H1 (cell line): ENCODE results near the gene ELMO1. TPM values are rescaled to one million over a fixed set of nuclear protein-coding genes. Genes with fewer than 3 reads are reported as not detected.

Experiments
- CTCF ChIA-PET: fragments of 300-600 bp; sonication (Branson Sonifier 250); formaldehyde crosslinking; loops from one replicate; lab custom pipeline; 2021; ENCODE audit not compliant: partially characterized antibody; lab: Charles Lee
- POLR2A ChIA-PET: fragments of 300-600 bp; sonication (Branson Sonifier 250); formaldehyde crosslinking; loops from one replicate; lab custom pipeline; 2021; ENCODE audit warnings: inconsistent platforms; ENCODE audit not compliant: partially characterized antibody; lab: Charles Lee
- DNase-seq, 2 experiments: peaks; one replicate each; pipeline versions ENCODE4 v3.0.0 to v3.0.0-alpha.2; 2010 to 2022; ENCODE audit warnings: low spot score in 2 of 2, low read depth in 1 of 2, mixed read lengths in 1 of 2
- FAIRE-seq: peaks from 2 replicates; lab custom pipeline; 2011; peaks lifted over from hg19 to GRCh38; lab: Jason Lieb, UNC
- H2AFZ ChIP-seq: 2 replicates; pipeline ENCODE4 v1.8.1; 2012; ENCODE audit warnings: low read length, inconsistent platforms
- H2AK5ac ChIP-seq: 2 replicates; pipeline ENCODE4 v1.6.1; 2013; ENCODE audit warnings: low read depth, low read length
- H2BK120ac ChIP-seq: replicated peaks from 2 replicates; pipeline ENCODE3; 2013; ENCODE audit warnings: low read depth, low read length, inconsistent platforms
- H2BK12ac ChIP-seq: 2 replicates; pipeline ENCODE4 v1.6.1; 2013; ENCODE audit warnings: low read depth, low read length
- H2BK15ac ChIP-seq: 2 replicates; pipeline ENCODE4 v1.6.1; 2013; ENCODE audit warnings: low read length
- H2BK20ac ChIP-seq: 2 replicates; pipeline ENCODE4 v1.6.1; 2013; ENCODE audit warnings: low read length
- H2BK5ac ChIP-seq: 2 replicates; pipeline ENCODE4 v1.6.1; 2013; ENCODE audit warnings: low read depth, low read length
- H3K14ac ChIP-seq: 2 replicates; pipeline ENCODE4 v1.6.1; 2013; ENCODE audit warnings: inconsistent platforms; ENCODE audit not compliant: insufficient read length
- H3K18ac ChIP-seq: 2 replicates; pipeline ENCODE4 v1.6.1; 2013; ENCODE audit warnings: low read length; ENCODE audit errors: extremely low read depth
- H3K23ac ChIP-seq: 2 replicates; pipeline ENCODE4 v1.6.1; 2013; ENCODE audit warnings: inconsistent platforms; ENCODE audit not compliant: insufficient read length
- H3K23me2 ChIP-seq: 2 replicates; pipeline ENCODE4 v1.6.1; 2013; ENCODE audit warnings: low read depth, low read length
- H3K27ac ChIP-seq: 2 replicates; pipeline ENCODE4 v1.6.1; 2011; ENCODE audit warnings: low read depth, low read length, inconsistent platforms
- H3K27me3 ChIP-seq, 4 experiments: replicated peaks in 1 of 4; 1 replicate in 1 of 4; 2 replicates in 3 of 4; pipeline versions ENCODE4 v1.6.1 to v1.8.1; 2011 to 2013; ENCODE audit warnings: low read length in 3 of 4, mild to moderate bottlenecking in 3 of 4, inconsistent platforms in 2 of 4, mixed read lengths in 2 of 4, moderate library complexity in 1 of 4; ENCODE audit not compliant: control insufficient read depth in 3 of 4, insufficient read depth in 3 of 4; ENCODE audit errors: extremely low read depth in 1 of 4
- H3K36me3 ChIP-seq, 4 experiments: 2 replicates each; pipeline versions ENCODE4 v1.6.1 to v1.8.1; 2011 to 2013; ENCODE audit warnings: mild to moderate bottlenecking in 4 of 4, low read length in 3 of 4, moderate library complexity in 2 of 4, control low read depth in 1 of 4, inconsistent platforms in 1 of 4; ENCODE audit not compliant: insufficient read depth in 4 of 4, control insufficient read depth in 2 of 4
- H3K4ac ChIP-seq: replicated peaks from 2 replicates; pipeline ENCODE3; 2013; ENCODE audit warnings: low read length, low read depth, mixed read lengths, inconsistent platforms; ENCODE audit not compliant: insufficient read length
- H3K4me1 ChIP-seq, 4 experiments: replicated peaks in 1 of 4; 1 replicate in 1 of 4; 2 replicates in 3 of 4; pipeline versions ENCODE4 v1.6.1 to v1.8.1; 2011 to 2013; ENCODE audit warnings: low read length in 3 of 4, inconsistent platforms in 2 of 4, mixed read lengths in 1 of 4; ENCODE audit not compliant: insufficient read depth in 4 of 4, control insufficient read depth in 3 of 4
- H3K4me2 ChIP-seq, 2 experiments: 2 replicates each; pipeline versions ENCODE4 v1.6.1 to v1.8.1; 2011 to 2013; ENCODE audit warnings: low read depth in 2 of 2, low read length in 2 of 2, control low read depth in 1 of 2, inconsistent platforms in 1 of 2, mild to moderate bottlenecking in 1 of 2; ENCODE audit not compliant: insufficient read depth in 1 of 2
- H3K4me3 ChIP-seq, 4 experiments: fragments of 200-600, 300-600 bp in 1 of 4; sonication (generic), shearing (Covaris generic), sonication (Bioruptor Twin) in 1 of 4; 2 replicates each; pipeline versions ENCODE4 v1.5.1 to v1.8.1; 2011 to 2016; ENCODE audit warnings: low read length in 4 of 4, low read depth in 3 of 4, control low read depth in 2 of 4, inconsistent platforms in 2 of 4, mild to moderate bottlenecking in 2 of 4, mixed read lengths in 1 of 4, moderate library complexity in 1 of 4; ENCODE audit not compliant: insufficient read depth in 2 of 4; ENCODE audit errors: extremely low read depth in 1 of 4
- H3K56ac ChIP-seq: replicated peaks from 2 replicates; pipeline ENCODE3; 2013; ENCODE audit warnings: low read depth, mild to moderate bottlenecking, mixed read lengths, low read length, inconsistent platforms; ENCODE audit not compliant: insufficient read length
- H3K79me1 ChIP-seq: 2 replicates; pipeline ENCODE4 v1.6.1; 2013; ENCODE audit warnings: low read depth, low read length, control low read depth
- H3K79me2 ChIP-seq, 2 experiments: 2 replicates each; pipeline versions ENCODE4 v1.6.1 to v1.8.1; 2012 to 2013; ENCODE audit warnings: low read length in 2 of 2, mild to moderate bottlenecking in 2 of 2, inconsistent platforms in 1 of 2; ENCODE audit not compliant: insufficient read depth in 2 of 2, control insufficient read depth in 1 of 2
- H3K9ac ChIP-seq, 4 experiments: replicated peaks in 1 of 4; 1 replicate in 1 of 4; 2 replicates in 3 of 4; pipeline versions ENCODE4 v1.6.1 to v1.8.1; 2011 to 2013; ENCODE audit warnings: low read depth in 3 of 4, low read length in 3 of 4, control low read depth in 2 of 4, mild to moderate bottlenecking in 2 of 4, moderate library complexity in 2 of 4, inconsistent platforms in 1 of 4; ENCODE audit errors: extremely low read depth in 1 of 4
- H3K9me3 ChIP-seq, 2 experiments: 2 replicates each; pipeline versions ENCODE4 v1.6.1 to v1.8.1; 2012 to 2013; ENCODE audit warnings: mild to moderate bottlenecking in 2 of 2, moderate library complexity in 2 of 2, control low read depth in 1 of 2, inconsistent platforms in 1 of 2, low read depth in 1 of 2, low read length in 1 of 2, mixed read lengths in 1 of 2; ENCODE audit not compliant: insufficient read depth in 2 of 2
- H4K20me1 ChIP-seq, 2 experiments: replicated peaks in 1 of 2; 2 replicates each; pipeline versions ENCODE3 to v1.8.1; 2011 to 2013; ENCODE audit warnings: inconsistent platforms in 2 of 2, low read length in 2 of 2, mild to moderate bottlenecking in 1 of 2; ENCODE audit not compliant: insufficient read depth in 2 of 2, control insufficient read depth in 1 of 2
- H4K5ac ChIP-seq: 2 replicates; pipeline ENCODE4 v1.6.1; 2013; ENCODE audit warnings: low read length, low read depth, mixed read lengths, inconsistent platforms; ENCODE audit not compliant: insufficient read length
- H4K8ac ChIP-seq: 2 replicates; pipeline ENCODE4 v1.8.0; 2013; ENCODE audit warnings: mild to moderate bottlenecking, moderate library complexity, low read length, inconsistent platforms; ENCODE audit not compliant: insufficient read depth; ENCODE audit errors: extremely low read depth
- H4K91ac ChIP-seq: replicated peaks from 2 replicates; pipeline ENCODE3; 2013; ENCODE audit warnings: low read length, mixed read lengths, inconsistent platforms; ENCODE audit not compliant: insufficient read length
- ASH2L ChIP-seq: fragments of 200-600, 300-600 bp; sonication (generic); IDR thresholded peaks from one replicate; pipeline ENCODE4 v1.7.1; 2017; ENCODE audit warnings: low read length
- BACH1 ChIP-seq: IDR thresholded peaks from 2 replicates; pipeline ENCODE4 v1.6.1; 2012; ENCODE audit warnings: low read length, improper control_type of control experiment
- CBX5 ChIP-seq: fragments of 300-800, 300-1000 bp; sonication (generic); IDR thresholded peaks from 2 replicates; pipeline ENCODE4 v1.7.1; 2016; ENCODE audit warnings: antibody characterized with exemption, low read length, low read depth
- CEBPB ChIP-seq: IDR thresholded peaks from 2 replicates; pipeline ENCODE4 v1.6.1; 2012; ENCODE audit warnings: low read depth, low read length
- CHD1 ChIP-seq: IDR thresholded peaks from 2 replicates; pipeline ENCODE4 v1.6.1; 2012; ENCODE audit warnings: low read depth, low read length, improper control_type of control experiment
- RBBP5 ChIP-seq: IDR thresholded peaks from 2 replicates; pipeline ENCODE4 v1.7.1; 2012; ENCODE audit warnings: low read depth, mild to moderate bottlenecking, inconsistent platforms, low read length, moderate library complexity, borderline replicate concordance
- SIX5 ChIP-seq: IDR thresholded peaks from 2 replicates; pipeline ENCODE4 v1.6.1; 2011; ENCODE audit warnings: mild to moderate bottlenecking, low read depth, low read length
- TCF12 ChIP-seq: IDR thresholded peaks from 2 replicates; pipeline ENCODE4 v1.6.1; 2011; ENCODE audit warnings: low read depth, mild to moderate bottlenecking, low read length
- WGBS, 2 experiments: shearing (Covaris generic) in 1 of 2; methylation state at CpG; one replicate each; pipeline versions ENCODE4 v1.1.6 to v1.1.7; 2013 to 2015; ENCODE audit warnings: low lambda C conversion rate in 2 of 2, mixed read lengths in 2 of 2, inconsistent platforms in 1 of 2, low coverage in 1 of 2, missing lambda C conversion rate in 1 of 2; ENCODE audit not compliant: insufficient replicate concordance in 2 of 2, insufficient coverage in 1 of 2, insufficient read length in 1 of 2; ENCODE audit errors: extremely low coverage in 1 of 2, missing lambda C conversion rate in 1 of 2; 5-methylcytosine and 5-hydroxymethylcytosine counted together
- polyA plus RNA-seq, 7 experiments: library from polyadenylated mRNA; depleted of rRNA in 3 of 7; stranded (reverse) in 5 of 7; unstranded in 2 of 7; fragments of >200 nt in 5 of 7; fragments of 200-250 nt in 2 of 7; gene quantifications; 1 replicate in 5 of 7; 2 replicates in 1 of 7; 4 replicates in 1 of 7; pipeline versions ENCODE4 v1.2.1 to v1.2.3, GENCODE V29; 2011 to 2013; ENCODE audit warnings: missing spikeins in 2 of 7, mixed read lengths in 2 of 7
- total RNA-seq: library from RNA; stranded (reverse); fragmentation: NEBNext Ultra II Directional; extraction: Animal tissue kit (Norgen Biotek cat#: 25700); gene quantifications from 2 replicates; pipeline ENCODE4 v1.2.1, GENCODE V29; 2021
- TF ChIP-seq, protein P1 (sequence below): IDR thresholded peaks from 2 replicates; pipeline ENCODE4 v1.6.1; 2012; ENCODE audit warnings: low read length, inconsistent platforms

The ELMO1 gene
- total and polyA plus RNA-seq, 2 of the 8 experiments (the other 6 are each of a cell fraction or from before 2014, with no cell fraction given), result 18.4 to 21.0 TPM

DNA sequence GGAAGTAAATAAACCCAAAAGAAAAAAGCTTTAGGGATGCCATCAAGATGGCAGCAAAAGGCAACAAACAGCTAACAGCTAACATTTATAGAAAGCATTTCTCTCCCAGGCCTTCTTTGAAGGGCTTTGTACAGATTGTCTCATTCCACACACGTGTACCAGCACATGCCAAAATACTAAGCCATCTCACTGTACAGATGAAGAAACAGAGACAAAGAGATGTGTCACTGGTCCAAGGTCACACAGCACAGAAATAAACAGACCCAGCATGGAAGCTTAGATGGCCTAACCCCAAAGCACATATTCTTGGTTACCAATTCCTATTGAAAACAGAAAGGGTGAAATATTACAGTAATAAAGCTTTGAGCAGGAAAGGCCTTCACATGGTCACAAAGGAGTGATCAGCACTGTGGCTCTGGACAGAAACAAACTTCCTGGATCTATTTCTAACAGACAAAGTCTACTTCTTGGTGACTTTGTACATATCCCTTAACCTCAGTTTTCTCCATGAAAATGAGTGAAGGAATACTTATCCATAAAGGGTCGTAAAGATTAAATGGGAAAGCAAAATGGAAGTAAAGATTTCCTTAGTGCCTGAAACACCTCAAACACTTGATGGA is 346.0 kb downstream of the ELMO1 start:
- Histone ChIP-seq H3K9me3 (no peaks in the 10 kb centered on the region), H3K4ac (no peak overlapping the region), H4K91ac (no peak overlapping the region), H3K23me2 (no peaks in the 10 kb centered on the region; the same call in 1 of the 2 replicates), H2BK20ac (no peak overlapping the region), H3K27ac (no peak overlapping the region), H3K36me3 (no peaks in the 10 kb centered on the region), H2BK120ac (no peak overlapping the region), H2BK15ac (no peak overlapping the region), H3K9ac (no peak overlapping the region), H4K8ac (no peak overlapping the region), H2AFZ (no peak overlapping the region), H3K79me2 (no peaks in the 10 kb centered on the region), H3K14ac (no peak overlapping the region), H3K4me2 (no peak overlapping the region), H3K4me1 (peaks cover 0 to 3% (median under 1%) of the 10 kb centered on the region in 4 experiments; a peak in 1 of 7 replicates), H4K5ac (no peak overlapping the region), H3K27me3 (no peaks in the 10 kb centered on the region), H3K79me1 (no peaks in the 10 kb centered on the region), H3K56ac (no peak overlapping the region), H2BK12ac (no peak overlapping the region), H3K18ac (no peak overlapping the region), H4K20me1 (no peaks in the 10 kb centered on the region), H3K23ac (no peak overlapping the region), H3K4me3 (no peak overlapping the region), H2AK5ac (no peak overlapping the region), H2BK5ac (no peak overlapping the region)
- ChIA-PET CTCF (no interaction called here), POLR2A (no interaction called here)
- TF ChIP-seq BACH1 (no peak), SIX5 (no peak), CHD1 (no peak), TCF12 (no peak), ASH2L (no peak), CBX5 (no peak), RBBP5 (no peak), CEBPB (no peak)
- TF ChIP-seq, protein P1, sequence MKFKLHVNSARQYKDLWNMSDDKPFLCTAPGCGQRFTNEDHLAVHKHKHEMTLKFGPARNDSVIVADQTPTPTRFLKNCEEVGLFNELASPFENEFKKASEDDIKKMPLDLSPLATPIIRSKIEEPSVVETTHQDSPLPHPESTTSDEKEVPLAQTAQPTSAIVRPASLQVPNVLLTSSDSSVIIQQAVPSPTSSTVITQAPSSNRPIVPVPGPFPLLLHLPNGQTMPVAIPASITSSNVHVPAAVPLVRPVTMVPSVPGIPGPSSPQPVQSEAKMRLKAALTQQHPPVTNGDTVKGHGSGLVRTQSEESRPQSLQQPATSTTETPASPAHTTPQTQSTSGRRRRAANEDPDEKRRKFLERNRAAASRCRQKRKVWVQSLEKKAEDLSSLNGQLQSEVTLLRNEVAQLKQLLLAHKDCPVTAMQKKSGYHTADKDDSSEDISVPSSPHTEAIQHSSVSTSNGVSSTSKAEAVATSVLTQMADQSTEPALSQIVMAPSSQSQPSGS, result no peak
- no peak for FAIRE-seq
- 98% methylated on average over 2 of the region's 2 CpGs; no CpG with 5 or more reads in 1 of the 2 experiments for WGBS, 2 experiments
- no peak for DNase-seq
